NT2/D1 (cell line): ENCODE measurements around the gene PIM3.

ENCODE experiments used
- SUZ12 ChIP-seq: IDR thresholded peaks from 2 replicates; pipeline ENCODE4 v1.6.1; 2011; ENCODE audit not compliant: insufficient read length, insufficient read depth; ENCODE audit errors: extremely low read depth
- ZNF274 ChIP-seq: IDR thresholded peaks from 2 replicates; pipeline ENCODE4 v1.6.1; 2011; ENCODE audit warnings: mild to moderate bottlenecking, low read depth, low read length

DNA sequence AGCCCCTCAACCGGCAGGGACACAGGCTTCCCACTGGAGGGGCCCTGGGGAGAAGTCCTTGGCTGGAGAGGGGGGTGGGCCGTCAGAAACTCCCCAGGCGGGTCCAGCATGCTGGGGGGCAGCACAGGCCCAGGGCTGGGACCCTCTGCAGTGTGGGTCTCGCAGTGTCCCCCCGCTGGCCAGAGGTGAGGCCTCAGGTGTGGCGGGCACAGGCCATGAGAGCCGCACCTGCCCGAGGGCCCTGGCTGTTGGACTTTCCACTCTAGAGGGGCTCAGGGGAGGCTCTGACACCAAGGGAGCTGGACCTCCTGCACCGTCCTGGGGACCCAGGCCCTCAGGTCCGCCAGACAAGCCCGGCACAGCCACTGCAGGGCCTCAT, 10.7 kb upstream of the PIM3 start:
- TF ChIP-seq ZNF274 (no peak), SUZ12 (no peak)
